GM19468 (cell line): Measurements from ENCODE around the gene GLI2.

Experiments
- ATAC-seq: cut with Tn5 transposase; IDR thresholded peaks from one replicate; pipeline ENCODE4 v1.9.1; 2021; ENCODE audit warnings: mild to moderate bottlenecking, moderate library complexity, moderate number of reproducible peaks; ENCODE audit not compliant: unreplicated experiment; ENCODE audit errors: extremely low read depth

The GLI2 gene

GRCh38 chr2:120750488-120751210 is 15.0 kb downstream of the GLI2 start:
- ATAC-seq = no peak

DNA sequence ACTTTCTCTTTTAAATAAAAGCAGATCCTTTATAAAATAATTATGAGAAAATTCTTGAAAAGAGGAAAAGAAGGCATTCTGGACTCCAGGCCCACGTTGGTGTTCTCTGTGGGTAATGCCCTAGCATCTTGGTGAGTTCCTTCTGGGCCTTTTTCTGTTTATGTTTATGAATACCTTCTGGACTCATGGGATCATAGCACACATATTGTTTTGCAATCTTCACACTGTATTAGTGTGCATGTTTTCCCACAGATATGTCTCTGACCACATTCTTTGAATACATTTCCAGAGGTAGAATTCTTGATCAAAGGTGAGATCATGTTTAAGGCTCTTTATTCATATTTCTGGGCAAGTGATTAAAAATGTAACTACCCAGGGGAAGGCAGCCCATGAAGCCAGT is 15.9 kb downstream of the GLI2 start:
- no peak for ATAC-seq

DNA sequence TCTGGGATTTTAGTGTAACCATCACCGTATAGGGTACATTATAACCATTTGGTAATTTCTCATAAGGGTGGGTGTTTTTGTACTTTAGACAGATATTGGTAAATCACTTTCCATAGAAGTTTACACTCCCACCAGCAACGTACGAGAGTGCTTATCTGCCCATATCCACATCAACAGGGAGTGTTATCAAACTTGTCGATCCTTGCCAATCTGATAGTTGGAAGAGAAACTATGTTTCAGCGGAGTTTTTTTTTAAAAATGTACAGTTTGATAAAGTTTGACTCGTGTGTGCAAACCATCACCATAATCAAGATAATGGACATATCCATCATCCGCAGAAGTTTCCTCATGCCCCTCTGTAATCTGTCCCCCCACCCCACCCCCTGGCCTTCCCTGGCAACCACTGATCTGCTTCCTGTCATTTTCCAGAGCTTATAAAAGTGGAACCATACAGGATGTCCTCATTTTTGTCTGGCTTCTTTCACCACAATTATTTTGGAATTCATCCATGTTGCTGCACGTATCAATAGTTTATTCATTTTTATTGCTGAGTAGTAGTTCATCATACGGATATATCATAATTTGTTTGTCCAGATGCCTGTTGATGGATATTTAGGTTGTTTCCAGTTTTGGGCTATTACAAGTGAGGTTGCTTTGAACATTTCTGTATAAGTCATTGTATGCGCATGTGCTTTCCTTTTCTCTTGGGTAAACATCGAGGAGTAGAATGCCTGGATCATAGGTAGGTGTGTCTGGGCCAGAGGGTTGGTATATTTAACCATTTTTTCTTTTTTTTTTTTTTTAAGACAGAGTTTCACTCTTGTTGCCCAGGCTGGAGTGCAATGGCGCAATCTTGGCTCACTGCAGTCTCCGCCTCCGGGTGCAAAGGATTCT is 18.6 kb downstream of the GLI2 start:
- ATAC-seq = no peak

- ATAC-seq = no peak
Measured at GRCh38 chr2:120758181-120759144, 22.8 kb downstream of the GLI2 start.

- ATAC-seq = no peak
Measured at GRCh38 chr2:120759543-120760331, 24.1 kb downstream of the GLI2 start.

DNA sequence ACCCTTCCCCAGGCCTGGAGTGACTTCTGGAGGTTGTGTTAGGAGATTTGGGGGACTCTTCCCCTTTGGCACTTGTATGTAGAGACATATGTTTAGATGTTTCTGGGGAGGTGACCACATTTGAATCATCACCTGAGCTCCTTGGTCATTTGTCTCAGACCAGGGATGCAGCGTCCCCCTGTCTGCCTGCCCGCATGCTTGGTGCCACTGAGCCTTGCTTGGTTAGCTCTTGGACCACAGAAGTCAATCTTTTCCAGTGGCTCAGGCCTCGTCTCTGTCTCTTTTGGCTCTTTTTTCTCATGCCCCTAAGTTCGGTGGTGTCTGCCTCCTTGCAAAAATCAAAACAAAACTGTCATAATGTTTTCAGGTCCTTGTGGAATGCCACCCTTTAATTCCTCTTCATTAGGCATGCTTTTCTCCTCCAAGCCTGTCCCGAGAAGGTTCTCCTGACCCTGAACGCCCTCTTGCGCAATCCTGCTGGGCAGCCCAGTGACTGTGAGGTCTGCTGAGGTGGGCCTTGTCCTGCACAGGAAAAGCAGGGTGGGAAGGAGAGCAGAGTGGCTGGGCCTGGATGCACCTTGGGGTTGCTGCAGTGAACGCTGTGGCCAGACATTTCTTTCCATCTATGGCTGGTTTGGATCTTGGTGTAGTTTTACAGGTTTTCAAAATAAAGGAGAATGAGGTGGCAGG is 24.9 kb downstream of the GLI2 start:
- ATAC-seq = no peak

DNA sequence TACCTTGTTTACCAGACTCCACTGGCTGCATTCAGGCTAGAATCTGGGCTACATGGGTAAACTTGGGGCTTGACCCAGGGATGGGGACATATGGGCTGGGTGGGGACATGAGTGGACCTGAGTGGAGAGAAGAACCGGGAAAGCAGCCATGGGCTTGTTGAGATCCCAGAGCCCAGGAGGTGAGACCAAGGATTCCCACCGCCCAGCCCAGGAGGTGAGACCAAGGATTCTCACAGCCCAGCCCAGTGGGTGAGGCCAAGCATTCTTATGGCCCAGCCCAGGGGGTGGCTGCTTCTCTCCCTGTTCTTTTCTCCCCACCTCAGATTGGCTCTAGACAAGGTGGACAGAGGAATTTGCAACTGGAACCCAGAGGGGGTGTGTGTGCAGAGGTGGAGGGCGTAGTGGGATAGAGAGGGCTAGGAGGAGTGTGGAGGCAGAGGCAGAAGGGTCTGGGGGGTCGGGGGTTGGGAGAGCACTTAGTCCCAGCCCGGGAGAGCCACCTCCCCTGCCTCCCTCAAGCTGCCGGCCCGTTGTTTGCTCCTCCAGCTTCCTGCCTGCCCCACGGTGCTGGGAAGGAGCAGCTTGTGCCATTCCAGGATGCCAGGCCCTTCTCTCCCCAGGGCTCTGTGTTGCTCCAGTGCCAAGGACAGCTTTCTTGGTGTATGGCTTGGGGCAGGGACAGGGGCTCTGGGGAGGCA is 25.6 kb downstream of the GLI2 start:
- no peak for ATAC-seq

DNA sequence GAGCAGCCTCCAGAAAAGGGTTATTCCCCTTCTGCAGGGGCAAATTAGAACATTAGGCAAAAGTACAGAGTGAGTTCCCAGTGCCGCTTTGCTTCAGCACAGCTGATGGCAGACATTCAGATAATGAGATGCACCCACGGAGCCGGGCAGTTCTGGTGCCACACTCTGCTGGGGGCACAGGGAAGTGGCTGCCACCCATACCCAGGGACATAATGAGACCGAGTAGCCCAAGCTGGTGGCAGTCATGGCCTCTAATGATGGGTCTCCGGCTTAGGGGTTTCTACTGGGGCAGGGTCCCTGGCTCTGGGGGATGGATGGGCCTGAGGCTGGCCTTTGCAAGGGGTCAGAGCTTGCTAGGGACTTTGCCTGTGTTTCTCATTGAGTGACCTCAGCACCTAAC is 26.2 kb downstream of the GLI2 start:
- no peak for ATAC-seq

DNA sequence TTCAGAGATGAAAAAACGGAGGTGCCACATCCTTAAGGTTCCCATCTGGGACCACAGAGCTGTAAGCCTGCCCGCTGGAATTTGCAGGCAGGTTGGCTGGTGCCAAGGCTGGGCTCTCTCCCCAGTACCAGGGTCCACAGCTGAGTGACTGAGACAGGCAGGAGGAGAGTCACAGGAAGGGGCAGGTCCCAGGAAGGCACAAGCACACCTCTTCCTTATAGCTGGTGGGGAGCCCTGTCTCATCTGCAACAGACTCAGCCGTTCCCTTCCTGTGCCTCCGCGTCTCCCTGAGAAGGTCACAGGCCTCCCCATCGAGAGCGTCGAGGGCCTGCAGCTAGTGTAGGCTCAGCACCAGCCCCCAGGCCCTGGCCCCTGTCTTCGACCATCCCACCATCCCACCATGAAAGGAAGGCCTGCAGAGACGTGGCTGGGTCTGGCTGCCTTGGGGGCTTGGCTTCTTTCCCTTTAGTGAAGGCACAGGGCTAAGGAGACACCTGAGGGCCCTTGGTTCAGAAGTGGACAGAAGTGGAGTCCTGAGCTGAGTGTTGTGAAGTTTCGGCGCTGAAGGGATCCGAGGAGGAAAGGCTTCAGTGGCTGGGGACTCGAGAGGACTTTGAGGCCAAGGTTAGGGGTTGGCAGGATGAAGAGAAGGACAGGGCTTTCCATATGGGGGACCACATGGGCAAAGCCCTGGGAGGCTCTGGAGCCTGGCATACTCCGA is 26.8 kb downstream of the GLI2 start:
- no peak for ATAC-seq

GRCh38 chr2:120763508-120763907 is 27.8 kb downstream of the GLI2 start:
- ATAC-seq = no peak

- ATAC-seq = no peak
Measured at GRCh38 chr2:120763931-120764330, 28.3 kb downstream of the GLI2 start.

GRCh38 chr2:120764492-120764891 is 28.8 kb downstream of the GLI2 start:
- ATAC-seq = no peak

DNA sequence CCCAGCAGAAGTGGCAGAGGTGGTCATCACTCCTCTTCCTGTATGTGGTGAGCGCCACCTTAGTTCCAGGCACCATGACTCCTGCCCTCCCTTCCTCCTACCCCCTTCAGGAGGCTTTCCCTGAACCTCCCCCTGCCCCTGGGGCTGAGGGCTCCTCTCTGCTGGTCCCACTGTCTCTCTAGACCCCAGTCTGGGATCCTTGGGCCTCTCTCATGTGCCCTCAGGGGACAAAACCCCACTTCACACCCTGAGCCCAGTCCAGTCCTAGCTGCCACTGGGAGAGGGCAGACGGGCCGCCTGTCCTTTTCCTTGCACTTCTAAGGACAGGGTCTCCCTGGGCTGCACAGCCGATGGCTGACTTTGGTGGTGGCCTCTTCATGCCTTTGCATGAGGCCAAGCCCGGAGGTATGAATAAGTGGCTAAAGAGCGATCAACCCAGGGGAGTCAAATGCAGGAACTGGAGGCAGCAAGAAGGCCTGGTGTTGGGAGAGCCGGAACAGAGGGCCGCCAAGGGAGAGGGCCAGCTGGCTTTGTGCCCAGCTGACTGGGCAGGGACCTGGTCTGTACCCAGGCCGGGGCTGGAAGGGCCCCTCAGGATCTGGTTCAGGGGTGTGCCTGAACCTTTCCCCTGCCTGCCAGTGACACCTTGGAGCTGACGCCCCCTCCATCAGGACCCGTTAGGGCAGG is 29.5 kb downstream of the GLI2 start:
- ATAC-seq = no peak

DNA sequence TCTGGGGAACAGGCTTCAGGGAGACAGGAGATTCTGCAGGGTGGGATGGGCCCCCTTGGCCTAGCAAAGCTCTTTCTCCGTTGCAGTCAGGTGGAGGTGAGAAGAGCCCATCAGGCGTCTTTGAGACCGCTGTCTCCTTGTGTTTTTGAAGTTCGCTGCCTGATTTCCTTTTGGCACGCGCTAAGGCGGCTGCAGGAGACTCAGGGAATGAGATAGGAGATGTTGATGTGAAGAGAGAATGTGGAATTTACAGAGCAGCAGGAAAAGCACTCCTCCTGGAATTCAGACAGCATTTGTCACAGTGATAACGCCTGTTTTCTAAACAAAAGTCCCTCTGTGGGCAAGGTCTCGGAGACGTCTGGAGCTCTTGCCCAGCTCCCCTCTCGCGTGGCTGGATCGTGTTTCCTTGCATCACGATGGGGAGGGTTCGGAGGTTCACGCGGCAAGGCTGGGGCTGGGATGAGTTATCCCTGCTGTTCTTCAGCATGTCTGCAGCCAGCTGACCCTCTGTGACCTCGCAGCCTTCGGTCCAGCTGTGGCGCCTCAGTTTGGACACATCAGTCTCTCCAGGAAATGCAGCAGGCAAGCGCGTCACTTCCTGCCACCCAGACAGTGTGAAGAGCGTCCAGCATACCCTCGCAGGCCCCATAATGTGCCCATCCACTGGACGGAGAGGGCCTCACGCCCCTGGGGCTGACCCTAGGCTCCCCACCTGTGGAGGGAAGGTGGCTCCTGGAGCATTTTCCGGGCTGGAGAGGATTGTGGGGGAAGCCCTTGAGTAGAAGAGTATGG is 30.2 kb downstream of the GLI2 start:
- ATAC-seq = no peak

DNA sequence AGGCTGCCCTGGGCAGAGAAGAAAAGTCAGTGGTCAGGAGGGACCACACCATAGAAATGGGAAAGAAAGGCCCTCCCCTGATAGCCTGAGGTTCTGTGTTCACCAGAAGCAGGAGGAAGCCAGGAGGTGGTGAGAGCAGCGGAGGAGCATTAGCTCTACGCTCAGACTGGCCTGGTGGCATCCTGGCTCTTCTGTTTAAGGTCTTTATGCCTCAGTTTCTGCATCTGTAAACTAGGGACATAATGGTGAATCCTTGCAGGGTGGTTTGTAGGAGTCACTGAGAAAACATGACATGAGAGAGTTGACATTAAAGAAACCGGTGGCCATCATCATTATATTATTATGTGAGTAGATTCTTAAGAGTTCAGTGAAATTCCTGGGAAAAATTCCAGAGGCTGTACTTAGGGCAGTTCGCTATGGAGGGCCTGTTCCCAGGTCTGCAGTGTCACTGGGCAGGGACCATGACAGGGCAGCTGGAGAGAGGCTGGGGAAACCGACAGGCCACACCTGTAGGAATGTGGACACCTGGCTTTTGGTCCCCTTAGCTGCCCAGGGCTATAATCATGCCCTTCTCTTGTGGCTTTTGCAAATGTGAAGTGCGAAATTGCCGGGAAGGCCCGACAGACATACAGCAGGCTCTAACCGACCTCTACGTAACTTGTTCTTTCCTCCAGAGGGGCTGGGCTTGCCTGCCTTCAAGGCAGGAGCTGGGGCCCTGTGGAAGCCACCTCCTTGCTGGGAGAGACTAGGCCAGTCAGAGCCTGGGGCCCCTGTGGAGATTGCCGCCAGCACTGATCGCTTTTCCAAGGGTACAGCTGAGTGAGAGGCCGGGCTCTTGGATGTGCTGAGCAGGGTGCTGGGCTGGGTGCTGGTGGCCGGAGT is 31.0 kb downstream of the GLI2 start:
- no peak for ATAC-seq
